Coronary artery (tissue), 2 donors: ENCODE measurements around the gene KIRREL3.

Source experiments
- DNase-seq: peaks from one replicate; pipeline ENCODE4 v3.0.0-alpha.2; 2017; ENCODE audit warnings: low spot score
- H3K27ac ChIP-seq, 2 donors: fragments of 200-600 bp; sonication (generic); one replicate each; pipeline ENCODE4 v1.5.1; 2016 to 2019
- H3K4me3 ChIP-seq: fragments of 200-600 bp; sonication (generic); 2 replicates; pipeline ENCODE4 v1.5.1; 2016; ENCODE audit warnings: mild to moderate bottlenecking, moderate library complexity
- CTCF ChIP-seq: fragments of 200-600 bp; sonication (generic); IDR thresholded peaks from one replicate; pipeline ENCODE4 v1.5.1; 2019; ENCODE audit warnings: antibody characterized with exemption

The KIRREL3 gene

DNA sequence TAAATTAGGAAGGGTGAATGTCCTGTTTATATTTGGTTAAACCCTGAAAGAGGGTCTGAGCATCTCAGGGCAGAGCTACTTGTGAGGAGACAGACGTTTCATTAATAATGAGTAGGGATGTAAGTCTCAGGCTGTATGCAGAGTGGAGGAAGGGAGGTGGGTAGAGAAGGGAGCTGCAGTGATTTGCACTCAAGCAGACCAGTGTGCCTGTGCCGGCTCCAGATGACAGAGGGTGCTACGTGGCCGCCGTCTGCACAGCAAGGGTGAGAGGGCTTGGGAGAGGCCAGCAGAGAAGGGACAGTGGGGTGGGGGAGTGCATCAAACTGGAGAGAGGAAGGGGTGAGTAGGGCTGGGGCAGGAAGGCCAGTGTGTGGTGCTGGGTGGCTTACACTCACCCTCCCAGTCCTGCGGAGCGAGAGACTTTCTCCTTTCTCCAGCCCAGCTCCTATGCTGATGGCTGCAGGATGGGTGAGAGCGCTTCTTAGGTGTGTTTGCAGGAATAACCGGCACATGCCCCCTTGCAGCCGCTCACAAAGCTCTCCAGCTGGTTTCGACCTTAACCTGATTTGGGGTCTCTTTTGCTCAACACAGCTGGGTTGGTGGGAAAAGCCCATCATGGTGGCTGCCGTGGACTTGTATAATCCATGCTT lies 514.5 kb downstream of the KIRREL3 start:
- H3K4me3 ChIP-seq: no peak overlapping the region
- DNase-seq: no peak
- TF ChIP-seq CTCF: no peak
- no peak overlapping the region for H3K27ac ChIP-seq

GRCh38 chr11:126485021-126485792 lies 515.4 kb downstream of the KIRREL3 start:
- TF ChIP-seq CTCF: no peak
- H3K4me3 ChIP-seq: no peak overlapping the region
- DNase-seq: no peak
- H3K27ac ChIP-seq: no peak overlapping the region

DNA sequence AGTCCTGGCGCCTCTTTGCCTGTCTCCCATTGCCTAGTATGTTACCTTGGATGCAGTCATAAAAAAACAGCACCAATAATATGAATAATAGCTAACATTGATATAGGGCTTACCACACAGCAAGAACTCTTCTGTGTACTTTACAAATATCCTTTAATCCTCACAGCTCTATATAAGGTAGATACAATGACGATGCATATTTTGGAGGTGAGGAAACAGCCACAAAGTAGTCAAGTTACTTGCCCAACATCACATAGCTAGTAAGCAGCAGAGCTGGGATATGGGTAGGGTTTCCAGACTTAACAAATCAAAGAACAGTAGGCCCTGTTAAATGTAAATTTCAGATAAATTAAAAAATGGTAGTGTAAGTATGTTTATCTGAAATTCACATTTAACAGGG lies 516.3 kb downstream of the KIRREL3 start:
- no peak for TF ChIP-seq CTCF
- no peak for DNase-seq
- Histone ChIP-seq H3K27ac (no peak overlapping the region), H3K4me3 (no peak overlapping the region)

GRCh38 chr11:126483621-126484195 lies 516.9 kb downstream of the KIRREL3 start:
- DNase-seq: no peak
- Histone ChIP-seq H3K4me3 (no peak overlapping the region), H3K27ac (no peak overlapping the region)
- no peak for TF ChIP-seq CTCF

DNA sequence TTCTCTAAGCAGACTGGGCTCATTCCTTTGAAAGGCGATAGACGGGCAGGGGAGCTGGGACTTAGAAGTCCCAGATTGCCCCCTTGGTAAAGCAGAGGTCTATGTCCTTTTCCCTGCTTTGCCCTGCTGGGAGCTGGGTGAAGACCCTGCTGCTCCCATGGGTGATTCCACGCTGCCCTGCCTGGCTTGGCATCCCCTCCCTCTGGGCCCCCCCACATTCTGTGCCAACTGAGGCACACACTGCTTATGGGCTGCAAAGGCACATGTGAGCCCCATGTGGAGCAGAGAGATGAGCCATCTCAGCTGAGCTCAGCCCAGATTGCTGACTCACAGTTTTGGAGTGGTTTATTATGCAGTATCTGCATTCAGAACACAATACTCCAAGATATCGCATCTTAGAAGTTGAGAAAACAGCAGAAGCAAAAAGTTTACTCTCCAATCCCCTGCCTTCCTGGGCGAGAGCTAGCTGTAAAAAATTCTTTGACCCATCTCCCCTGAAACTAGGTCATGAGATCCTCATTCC lies 517.9 kb downstream of the KIRREL3 start:
- no peak for DNase-seq
- no peak overlapping the region for H3K27ac ChIP-seq
- H3K4me3 ChIP-seq: no peak overlapping the region
- no peak for TF ChIP-seq CTCF

DNA sequence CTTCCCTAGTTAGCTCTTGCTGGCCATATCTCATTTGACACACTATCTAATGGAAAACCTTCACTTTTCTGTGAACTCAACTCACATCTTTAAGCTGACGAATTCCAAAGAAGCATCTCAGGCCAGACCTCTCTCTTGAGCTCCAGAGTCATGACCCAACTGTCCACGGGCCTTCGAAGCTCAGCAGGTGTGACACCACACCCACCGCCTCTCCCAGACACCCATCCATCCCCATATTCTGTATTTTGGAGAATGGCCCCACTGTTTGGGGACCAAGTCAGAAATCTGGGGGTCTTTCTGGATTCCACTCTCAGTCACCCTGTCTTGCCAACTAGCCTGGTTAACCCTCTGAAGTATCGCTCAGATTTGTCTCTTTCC lies 519.3 kb downstream of the KIRREL3 start:
- no peak for TF ChIP-seq CTCF
- DNase-seq: no peak
- Histone ChIP-seq H3K27ac (no peak overlapping the region), H3K4me3 (no peak overlapping the region)
